ENCODE measurements around the gene UPF2.

The UPF2 gene

GRCh38 chr10:11870461-11870780 lies 172.2 kb downstream of the UPF2 start:
- TF ChIP-seq, protein P1, sequence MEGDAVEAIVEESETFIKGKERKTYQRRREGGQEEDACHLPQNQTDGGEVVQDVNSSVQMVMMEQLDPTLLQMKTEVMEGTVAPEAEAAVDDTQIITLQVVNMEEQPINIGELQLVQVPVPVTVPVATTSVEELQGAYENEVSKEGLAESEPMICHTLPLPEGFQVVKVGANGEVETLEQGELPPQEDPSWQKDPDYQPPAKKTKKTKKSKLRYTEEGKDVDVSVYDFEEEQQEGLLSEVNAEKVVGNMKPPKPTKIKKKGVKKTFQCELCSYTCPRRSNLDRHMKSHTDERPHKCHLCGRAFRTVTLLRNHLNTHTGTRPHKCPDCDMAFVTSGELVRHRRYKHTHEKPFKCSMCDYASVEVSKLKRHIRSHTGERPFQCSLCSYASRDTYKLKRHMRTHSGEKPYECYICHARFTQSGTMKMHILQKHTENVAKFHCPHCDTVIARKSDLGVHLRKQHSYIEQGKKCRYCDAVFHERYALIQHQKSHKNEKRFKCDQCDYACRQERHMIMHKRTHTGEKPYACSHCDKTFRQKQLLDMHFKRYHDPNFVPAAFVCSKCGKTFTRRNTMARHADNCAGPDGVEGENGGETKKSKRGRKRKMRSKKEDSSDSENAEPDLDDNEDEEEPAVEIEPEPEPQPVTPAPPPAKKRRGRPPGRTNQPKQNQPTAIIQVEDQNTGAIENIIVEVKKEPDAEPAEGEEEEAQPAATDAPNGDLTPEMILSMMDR (IDR thresholded peaks at IDR 0.05), result no peak
- TF ChIP-seq ZFX (IDR thresholded peaks at IDR 0.05; ENCODE audit: borderline replicate concordance), result no peak
- H3K27ac ChIP-seq, result no peak overlapping the region
